Cardiac muscle cell (in vitro differentiated cells and primary cell): ENCODE measurements around the gene EVI2A. TPM values are rescaled to one million over a fixed set of nuclear protein-coding genes. Genes with fewer than 3 reads are reported as not detected.
"Not testable (repeated sequence)": the region's sequence is repeated elsewhere in the genome, so short reads cannot be mapped to it uniquely, and the experiment has no call there.

Experiments
- DNase-seq, 2 donors: peaks; one replicate each; pipeline versions ENCODE4 v3.0.0 to v3.0.0-alpha.2; 2010 to 2017; ENCODE audit warnings: low read depth in 1 of 2, low spot score in 1 of 2
- H3K27ac ChIP-seq: fragments of 200-600 bp; sonication (generic); 2 replicates; pipeline ENCODE4 v1.5.1; 2016
- H3K27me3 ChIP-seq: fragments of 200-600 bp; sonication (generic); 2 replicates; pipeline ENCODE4 v1.6.0; 2016; ENCODE audit warnings: control low read depth
- H3K36me3 ChIP-seq: fragments of 200-600 bp; sonication (generic); 2 replicates; pipeline ENCODE4 v1.5.1; 2016; ENCODE audit warnings: control low read depth
- H3K4me1 ChIP-seq: fragments of 200-600 bp; sonication (generic); 2 replicates; pipeline ENCODE4 v1.8.1; 2017; ENCODE audit warnings: low read depth, mild to moderate bottlenecking, mixed run types
- H3K4me3 ChIP-seq: fragments of 200-600 bp; sonication (generic); 2 replicates; pipeline ENCODE4 v1.5.1; 2016; ENCODE audit warnings: mild to moderate bottlenecking
- H3K9me3 ChIP-seq: fragments of 200-600 bp; sonication (generic); 2 replicates; pipeline ENCODE4 v1.5.1; 2017; ENCODE audit warnings: low read depth, mild to moderate bottlenecking, control low read depth
- CTCF ChIP-seq: IDR thresholded peaks from 2 replicates; pipeline ENCODE4 v1.5.1; 2012; ENCODE audit warnings: low read depth, mild to moderate bottlenecking, low read length
- polyA plus RNA-seq: library from polyadenylated mRNA; unstranded; fragments of >200 nt; fragmentation: Nextera tagmentation; extraction: Ambion mirVana; gene quantifications from 2 replicates; pipeline ENCODE4 v1.2.1, GENCODE V29; 2016
- total RNA-seq: library from RNA; depleted of rRNA; stranded (reverse); fragments of >200 nt; gene quantifications from 2 replicates; pipeline ENCODE4 v1.2.3, GENCODE V29; 2016

Gene EVI2A
- total and polyA plus RNA-seq, 2 experiments from 2014 or later, result 0.99 TPM; not detected in 1

GRCh38 chr17:31357091-31357490, 35.7 kb upstream of the EVI2A start:
- Histone ChIP-seq H3K4me3 (no peak overlapping the region), H3K36me3 (peaks cover 45% of the 10 kb centered on the region), H3K27ac (no peak overlapping the region), H3K9me3 (no peaks in the 10 kb centered on the region), H3K4me1 (no peaks in the 10 kb centered on the region), H3K27me3 (no peaks in the 10 kb centered on the region)
- no peak for DNase-seq
- no peak for TF ChIP-seq CTCF

- Histone ChIP-seq H3K36me3 (peaks cover 44% of the 10 kb centered on the region), H3K27me3 (no peaks in the 10 kb centered on the region), H3K4me3 (no peak overlapping the region), H3K27ac (no peak overlapping the region), H3K4me1 (no peaks in the 10 kb centered on the region), H3K9me3 (no peaks in the 10 kb centered on the region)
- no peak for DNase-seq
- no peak for TF ChIP-seq CTCF
These were observed 34.5 kb upstream of the EVI2A start for GRCh38 chr17:31355935-31356334.

GRCh38 chr17:31349454-31349853, 28.0 kb upstream of the EVI2A start:
- Histone ChIP-seq H3K27ac (no peak overlapping the region), H3K4me1 (peaks cover 5% of the 10 kb centered on the region), H3K27me3 (no peaks in the 10 kb centered on the region), H3K9me3 (no peaks in the 10 kb centered on the region), H3K36me3 (peaks cover 41% of the 10 kb centered on the region), H3K4me3 (no peak overlapping the region)
- no peak for TF ChIP-seq CTCF
- DNase-seq, result no peak

GRCh38 chr17:31345191-31345747, 23.8 kb upstream of the EVI2A start:
- H3K27ac ChIP-seq, DNase-seq, H3K27me3 ChIP-seq, H3K4me3 ChIP-seq, H3K4me1 ChIP-seq, H3K9me3 ChIP-seq: not testable (repeated sequence)
- H3K36me3 ChIP-seq, result peaks cover 25% of the 10 kb centered on the region

GRCh38 chr17:31339906-31340661, 18.7 kb upstream of the EVI2A start:
- Histone ChIP-seq H3K27me3 (no peaks in the 10 kb centered on the region), H3K4me3 (no peak overlapping the region), H3K9me3 (no peaks in the 10 kb centered on the region), H3K4me1 (peaks cover 3% of the 10 kb centered on the region), H3K27ac (peak overlapping the region; percentile 12), H3K36me3 (peaks cover 43% of the 10 kb centered on the region)
- DNase-seq, result peak in 1 of 2 donors; percentile 86
- no peak for TF ChIP-seq CTCF

- H3K9me3 ChIP-seq, result no peaks in the 10 kb centered on the region
- peaks cover 20% of the 10 kb centered on the region for H3K36me3 ChIP-seq
- DNase-seq, result no peak
- H3K4me1 ChIP-seq, result no peaks in the 10 kb centered on the region
- H3K27ac ChIP-seq, result no peak overlapping the region
- no peak overlapping the region for H3K4me3 ChIP-seq
- no peaks in the 10 kb centered on the region for H3K27me3 ChIP-seq
- no peak for TF ChIP-seq CTCF
These were observed 7.8 kb upstream of the EVI2A start for GRCh38 chr17:31329221-31329620.
